ENCODE data around the gene NEK6.

DNA sequence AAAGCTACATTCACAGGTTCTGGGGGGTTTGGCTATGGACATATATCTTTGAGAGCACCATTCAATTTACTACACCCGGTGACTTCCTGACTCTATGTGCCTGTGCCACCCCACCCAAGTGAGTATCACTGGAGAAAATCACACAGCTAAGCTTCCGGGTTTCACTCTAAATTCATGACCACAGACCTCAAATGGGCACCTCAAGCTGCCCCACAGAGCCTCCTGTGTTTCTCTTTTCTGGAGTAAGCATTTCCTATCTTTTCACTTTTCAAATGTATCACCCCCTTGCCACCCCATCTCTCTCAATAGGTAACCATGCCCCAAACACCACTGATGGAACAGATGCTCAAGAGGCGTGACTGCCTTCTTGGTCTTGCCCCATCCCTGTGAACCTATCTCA, 49.2 kb upstream of the NEK6 start:
- TF ChIP-seq POLR2A (IDR thresholded peaks at IDR 0.05), result no peak
- TF ChIP-seq, protein P1, sequence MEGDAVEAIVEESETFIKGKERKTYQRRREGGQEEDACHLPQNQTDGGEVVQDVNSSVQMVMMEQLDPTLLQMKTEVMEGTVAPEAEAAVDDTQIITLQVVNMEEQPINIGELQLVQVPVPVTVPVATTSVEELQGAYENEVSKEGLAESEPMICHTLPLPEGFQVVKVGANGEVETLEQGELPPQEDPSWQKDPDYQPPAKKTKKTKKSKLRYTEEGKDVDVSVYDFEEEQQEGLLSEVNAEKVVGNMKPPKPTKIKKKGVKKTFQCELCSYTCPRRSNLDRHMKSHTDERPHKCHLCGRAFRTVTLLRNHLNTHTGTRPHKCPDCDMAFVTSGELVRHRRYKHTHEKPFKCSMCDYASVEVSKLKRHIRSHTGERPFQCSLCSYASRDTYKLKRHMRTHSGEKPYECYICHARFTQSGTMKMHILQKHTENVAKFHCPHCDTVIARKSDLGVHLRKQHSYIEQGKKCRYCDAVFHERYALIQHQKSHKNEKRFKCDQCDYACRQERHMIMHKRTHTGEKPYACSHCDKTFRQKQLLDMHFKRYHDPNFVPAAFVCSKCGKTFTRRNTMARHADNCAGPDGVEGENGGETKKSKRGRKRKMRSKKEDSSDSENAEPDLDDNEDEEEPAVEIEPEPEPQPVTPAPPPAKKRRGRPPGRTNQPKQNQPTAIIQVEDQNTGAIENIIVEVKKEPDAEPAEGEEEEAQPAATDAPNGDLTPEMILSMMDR (IDR thresholded peaks at IDR 0.05), result no peak

All from adrenal gland (tissue), 5 donors.